ENCODE results near the gene MBNL1.
"Not testable (repeated sequence)": the region's sequence is repeated elsewhere in the genome, so short reads cannot be mapped to it uniquely, and the experiment has no call there.

- TF ChIP-seq POLR2AphosphoS5, POLR2A (IDR thresholded peaks at IDR 0.05): not testable (repeated sequence)
- TF ChIP-seq, protein P1, sequence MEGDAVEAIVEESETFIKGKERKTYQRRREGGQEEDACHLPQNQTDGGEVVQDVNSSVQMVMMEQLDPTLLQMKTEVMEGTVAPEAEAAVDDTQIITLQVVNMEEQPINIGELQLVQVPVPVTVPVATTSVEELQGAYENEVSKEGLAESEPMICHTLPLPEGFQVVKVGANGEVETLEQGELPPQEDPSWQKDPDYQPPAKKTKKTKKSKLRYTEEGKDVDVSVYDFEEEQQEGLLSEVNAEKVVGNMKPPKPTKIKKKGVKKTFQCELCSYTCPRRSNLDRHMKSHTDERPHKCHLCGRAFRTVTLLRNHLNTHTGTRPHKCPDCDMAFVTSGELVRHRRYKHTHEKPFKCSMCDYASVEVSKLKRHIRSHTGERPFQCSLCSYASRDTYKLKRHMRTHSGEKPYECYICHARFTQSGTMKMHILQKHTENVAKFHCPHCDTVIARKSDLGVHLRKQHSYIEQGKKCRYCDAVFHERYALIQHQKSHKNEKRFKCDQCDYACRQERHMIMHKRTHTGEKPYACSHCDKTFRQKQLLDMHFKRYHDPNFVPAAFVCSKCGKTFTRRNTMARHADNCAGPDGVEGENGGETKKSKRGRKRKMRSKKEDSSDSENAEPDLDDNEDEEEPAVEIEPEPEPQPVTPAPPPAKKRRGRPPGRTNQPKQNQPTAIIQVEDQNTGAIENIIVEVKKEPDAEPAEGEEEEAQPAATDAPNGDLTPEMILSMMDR (IDR thresholded peaks at IDR 0.05), result not testable (repeated sequence)
Measured at GRCh38 chr3:152337337-152337736, 68.6 kb downstream of the MBNL1 start.
